WTC11 (cell line): ENCODE measurements around the gene RGS7.

Experiments
- ETV6 ChIP-seq: sonication (generic); formaldehyde crosslinking; IDR thresholded peaks from 2 replicates; pipeline ENCODE4 v1.8.1; 2022; ENCODE audit warnings: mild to moderate bottlenecking, missing genetic modification reagents
- NR2C2 ChIP-seq: sonication (generic); formaldehyde crosslinking; IDR thresholded peaks from 2 replicates; pipeline ENCODE4 v1.8.0; 2022; ENCODE audit warnings: mild to moderate bottlenecking, missing genetic modification reagents
- TF ChIP-seq, protein P1 (sequence below): fragments of 200-600 bp; IDR thresholded peaks from 2 replicates; pipeline ENCODE4 v1.8.0; 2022; ENCODE audit warnings: antibody characterized with exemption

DNA sequence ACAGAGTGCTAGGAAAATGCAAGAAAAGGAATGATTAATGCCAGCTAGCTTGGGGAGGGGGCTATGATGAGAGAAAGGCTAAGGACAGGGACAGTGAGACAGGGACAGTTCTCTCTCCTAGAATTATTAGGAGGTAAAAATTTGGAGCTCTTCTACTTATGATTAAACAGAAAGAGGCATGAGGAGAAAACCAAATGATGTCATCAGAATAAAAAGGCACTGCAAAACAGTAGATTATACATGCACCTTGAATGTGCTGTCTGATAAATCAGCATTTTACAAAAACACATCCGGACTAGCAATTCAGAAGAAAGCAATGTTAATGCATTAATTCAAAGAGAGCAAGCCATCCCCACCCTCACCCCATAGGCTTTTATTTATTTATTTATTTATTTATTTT is 277.5 kb downstream of the RGS7 start:
- TF ChIP-seq ETV6 (CRISPR knock-in tag) = no peak
- TF ChIP-seq, protein P1, sequence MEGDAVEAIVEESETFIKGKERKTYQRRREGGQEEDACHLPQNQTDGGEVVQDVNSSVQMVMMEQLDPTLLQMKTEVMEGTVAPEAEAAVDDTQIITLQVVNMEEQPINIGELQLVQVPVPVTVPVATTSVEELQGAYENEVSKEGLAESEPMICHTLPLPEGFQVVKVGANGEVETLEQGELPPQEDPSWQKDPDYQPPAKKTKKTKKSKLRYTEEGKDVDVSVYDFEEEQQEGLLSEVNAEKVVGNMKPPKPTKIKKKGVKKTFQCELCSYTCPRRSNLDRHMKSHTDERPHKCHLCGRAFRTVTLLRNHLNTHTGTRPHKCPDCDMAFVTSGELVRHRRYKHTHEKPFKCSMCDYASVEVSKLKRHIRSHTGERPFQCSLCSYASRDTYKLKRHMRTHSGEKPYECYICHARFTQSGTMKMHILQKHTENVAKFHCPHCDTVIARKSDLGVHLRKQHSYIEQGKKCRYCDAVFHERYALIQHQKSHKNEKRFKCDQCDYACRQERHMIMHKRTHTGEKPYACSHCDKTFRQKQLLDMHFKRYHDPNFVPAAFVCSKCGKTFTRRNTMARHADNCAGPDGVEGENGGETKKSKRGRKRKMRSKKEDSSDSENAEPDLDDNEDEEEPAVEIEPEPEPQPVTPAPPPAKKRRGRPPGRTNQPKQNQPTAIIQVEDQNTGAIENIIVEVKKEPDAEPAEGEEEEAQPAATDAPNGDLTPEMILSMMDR = no peak
- TF ChIP-seq NR2C2 (CRISPR knock-in tag) = no peak
